HEK293 (cell line): ENCODE results near the gene MRTFA.
A peak's percentile ranks its signal among the peaks of the same experiment; 100 is the strongest.

ENCODE experiments used
- CTCF ChIP-seq: fragments of 450-650 bp; formaldehyde crosslinking; IDR thresholded peaks from 2 replicates; pipeline ENCODE4 v1.5.1; 2016; ENCODE audit warnings: missing biosample characterization, missing genetic modification characterization
- MZF1 ChIP-seq: fragments of 450-650 bp; formaldehyde crosslinking; IDR thresholded peaks from 2 replicates; pipeline ENCODE4 v1.5.1; 2017; ENCODE audit warnings: missing biosample characterization, missing genetic modification characterization, borderline replicate concordance
- ZNF660 ChIP-seq: fragments of 450-650 bp; IDR thresholded peaks from 2 replicates; pipeline ENCODE4 v1.5.1; 2018; ENCODE audit warnings: missing biosample characterization, mild to moderate bottlenecking, missing genetic modification characterization

- TF ChIP-seq ZNF660 (tag by site-specific recombination): no peak
- 0 out of 2 replicates have a peak, but pooled peaks have one; percentile 17 for TF ChIP-seq CTCF
- no peak for TF ChIP-seq MZF1
Measured at GRCh38 chr22:40524392-40525249, 111.9 kb downstream of the MRTFA start.
